Neural cell (in vitro differentiated cells): ENCODE measurements around the gene POU3F1.

Experiments used
- CTCF ChIP-seq: fragments of 450-650 bp; IDR thresholded peaks from 2 replicates; pipeline ENCODE4 v1.5.1; 2014; ENCODE audit warnings: antibody characterized with exemption, mild to moderate bottlenecking, moderate library complexity; ENCODE audit not compliant: poor library complexity, severe bottlenecking
- EP300 ChIP-seq: fragments of 450-650 bp; conservative IDR thresholded peaks from 2 replicates; pipeline ENCODE4 v1.6.1; 2014; ENCODE audit warnings: antibody characterized with exemption, mild to moderate bottlenecking, moderate library complexity; ENCODE audit not compliant: poor library complexity, severe bottlenecking
- EZH2 ChIP-seq: fragments of 200-600, 300-800 bp; shearing (Covaris generic), sonication (generic); IDR thresholded peaks from 2 replicates; pipeline ENCODE4 v1.6.1; 2014; ENCODE audit warnings: antibody characterized with exemption, low read length, borderline replicate concordance, mild to moderate bottlenecking; ENCODE audit not compliant: insufficient read depth, poor library complexity, severe bottlenecking
- POLR2AphosphoS5 ChIP-seq: IDR thresholded peaks from 2 replicates; pipeline ENCODE4 v1.6.1; 2012
- RAD21 ChIP-seq: fragments of 450-650 bp; conservative IDR thresholded peaks from 2 replicates; pipeline ENCODE4 v1.6.1; 2014; ENCODE audit warnings: antibody characterized with exemption, mild to moderate bottlenecking, moderate library complexity
- REST ChIP-seq: IDR thresholded peaks from 2 replicates; pipeline ENCODE4 v1.6.1; 2012; ENCODE audit warnings: borderline replicate concordance
- SMC3 ChIP-seq: fragments of 450-650 bp; conservative IDR thresholded peaks from 2 replicates; pipeline ENCODE4 v1.6.1; 2014; ENCODE audit warnings: antibody characterized with exemption, mild to moderate bottlenecking, moderate library complexity; ENCODE audit not compliant: poor library complexity

DNA sequence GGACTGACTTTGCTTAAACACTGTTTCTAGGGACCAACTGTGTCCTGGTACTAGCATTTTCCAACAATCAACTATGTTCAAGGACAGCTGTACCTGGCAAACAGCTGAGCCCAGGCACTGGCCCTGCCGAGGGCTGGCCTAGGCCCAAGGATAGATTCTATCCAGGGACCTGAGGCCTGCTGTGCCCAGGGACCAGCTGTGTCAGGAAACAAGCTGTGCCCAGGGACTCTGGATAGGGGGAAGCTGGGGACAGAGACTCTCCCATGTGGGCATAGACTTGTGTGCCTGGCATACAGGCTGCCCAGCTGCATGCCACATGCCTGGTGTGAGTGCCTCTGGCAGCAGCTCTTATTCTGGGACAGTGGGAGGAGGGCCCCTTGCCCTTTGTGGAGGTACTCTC is 38.1 kb upstream of the POU3F1 start:
- TF ChIP-seq SMC3 (no peak), CTCF (no peak), EP300 (no peak), REST (no peak), POLR2AphosphoS5 (no peak), EZH2 (no peak), RAD21 (no peak)
